Activated CD4-positive, alpha-beta T cell treated with anti-CD3 and anti-CD28 coated beads for 1 hour (primary cell): Measurements from ENCODE around the gene CHAF1A.

Experiments used
- DNase-seq: peaks from one replicate; pipeline ENCODE4 v3.0.0-alpha.2; 2020

CHAF1A gene

DNA sequence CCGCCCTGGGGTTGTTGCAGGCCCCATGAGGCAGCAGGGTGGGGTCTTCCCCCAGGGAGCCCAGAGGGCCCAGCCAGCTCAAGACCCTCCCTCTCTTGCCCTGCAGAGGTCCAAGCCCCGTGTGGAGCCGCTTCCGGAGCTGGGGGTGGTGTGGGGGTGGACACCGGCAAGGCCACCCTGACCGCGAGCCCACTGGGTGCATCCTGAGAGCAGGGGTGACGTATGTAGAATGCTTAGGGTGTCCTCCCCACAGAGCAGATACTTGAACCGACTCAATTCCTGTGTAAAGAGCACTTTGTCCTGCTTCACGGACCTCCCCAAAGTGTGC, 40.3 kb downstream of the CHAF1A start:
- DNase-seq, result no peak

DNA sequence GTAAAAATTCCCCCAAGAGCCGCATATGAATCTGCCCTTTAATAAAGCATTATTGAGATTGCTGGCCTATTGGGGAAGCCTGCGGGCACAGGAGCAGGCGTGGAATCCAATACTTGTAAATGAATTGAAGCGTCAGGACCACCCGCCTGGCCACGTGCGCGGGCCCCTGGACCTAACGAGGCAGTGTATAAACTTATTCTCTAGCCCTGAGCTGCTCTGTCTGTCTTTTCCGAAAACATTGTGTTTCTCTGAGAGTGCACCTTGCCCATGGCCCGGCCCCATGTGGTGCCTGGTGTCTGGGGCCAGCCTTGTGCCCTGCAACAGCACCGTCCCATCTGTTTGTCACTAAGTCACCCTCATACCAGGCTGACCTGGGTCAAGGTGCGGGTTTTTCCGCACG, 40.7 kb downstream of the CHAF1A start:
- no peak for DNase-seq

DNA sequence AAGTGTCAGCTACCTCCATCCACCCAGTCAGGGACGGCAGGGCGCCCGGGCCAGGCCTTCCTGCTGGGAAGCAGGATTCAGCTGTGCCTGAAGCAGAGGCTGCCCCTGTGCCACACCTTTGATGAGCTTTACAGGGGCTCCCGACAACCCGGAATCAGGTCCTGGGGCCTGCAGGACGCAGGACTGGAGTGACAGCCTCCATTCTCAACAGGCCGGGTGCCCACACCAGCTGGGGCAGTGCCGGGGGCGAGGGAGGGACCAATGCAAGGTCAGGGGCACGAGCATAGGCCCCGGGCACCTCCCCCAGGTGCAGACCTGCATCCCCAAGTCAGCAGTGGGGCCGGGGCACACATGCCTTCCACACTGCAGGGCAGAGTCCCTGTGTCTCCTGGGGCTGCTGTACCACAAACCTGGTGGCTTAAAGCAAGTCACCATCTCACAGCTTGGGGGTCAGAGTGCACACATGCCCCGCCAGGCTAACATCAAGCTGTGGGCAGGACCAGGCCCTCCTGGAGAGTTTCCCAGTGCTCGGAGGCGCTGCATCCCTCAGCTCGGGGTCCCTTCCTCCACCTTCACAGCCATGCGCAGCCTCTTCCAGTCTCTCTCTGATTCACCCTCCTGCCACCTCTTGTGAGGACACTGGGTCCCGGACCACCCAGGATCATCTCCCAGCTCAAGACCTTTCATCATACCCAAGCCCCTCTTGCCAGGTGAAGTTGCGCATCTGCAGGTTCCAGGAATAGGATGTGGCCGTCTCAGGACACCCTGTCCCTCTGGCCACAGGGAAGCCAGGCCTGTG, 41.7 kb downstream of the CHAF1A start:
- no peak for DNase-seq

DNA sequence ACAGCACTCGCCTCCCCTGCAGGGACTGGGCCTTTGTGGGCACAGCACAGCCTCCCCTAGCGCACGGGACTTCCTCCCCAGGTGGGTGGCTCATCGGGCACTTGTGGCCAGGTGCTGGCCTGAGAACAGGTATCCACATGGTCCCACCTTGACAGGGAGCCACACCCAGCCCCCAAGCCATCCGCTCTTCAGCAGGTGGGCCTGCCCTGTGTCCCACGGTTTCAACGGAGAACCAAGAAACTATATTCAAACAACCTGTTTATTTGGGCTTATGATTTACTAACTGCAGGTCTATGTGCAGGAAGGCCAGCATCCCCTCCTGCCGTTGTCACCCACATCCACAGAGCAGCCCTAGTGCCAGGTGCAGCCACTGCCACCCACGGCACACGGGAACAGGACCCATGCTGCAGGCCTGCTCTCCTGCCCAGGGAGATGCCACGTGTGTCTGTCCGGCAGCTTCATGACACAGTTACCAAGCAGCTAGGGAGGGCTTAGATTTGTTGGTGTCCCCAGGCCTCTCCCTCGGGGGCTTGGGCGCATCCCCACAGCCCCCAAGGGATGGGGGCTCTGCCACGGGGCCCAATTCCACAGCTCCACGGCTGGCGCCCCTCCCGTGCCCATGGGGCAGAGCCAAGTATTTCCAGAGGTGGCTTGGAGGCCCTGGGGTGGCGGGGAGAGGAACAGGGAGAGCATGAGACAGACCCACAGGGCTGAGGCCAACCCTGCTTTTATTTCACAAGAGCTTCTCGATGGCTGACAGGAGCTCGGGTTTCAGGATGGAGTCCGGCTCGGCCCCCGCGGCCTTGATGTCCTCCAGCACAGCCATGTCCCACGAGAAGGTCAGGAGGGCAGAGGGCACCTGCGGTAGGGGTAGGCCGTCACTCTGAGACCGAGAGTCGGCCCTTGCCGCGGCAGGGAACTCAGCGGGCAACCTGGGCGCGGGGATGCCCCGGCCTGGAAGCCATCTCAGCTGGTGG, 42.6 kb downstream of the CHAF1A start:
- no peak for DNase-seq

DNA sequence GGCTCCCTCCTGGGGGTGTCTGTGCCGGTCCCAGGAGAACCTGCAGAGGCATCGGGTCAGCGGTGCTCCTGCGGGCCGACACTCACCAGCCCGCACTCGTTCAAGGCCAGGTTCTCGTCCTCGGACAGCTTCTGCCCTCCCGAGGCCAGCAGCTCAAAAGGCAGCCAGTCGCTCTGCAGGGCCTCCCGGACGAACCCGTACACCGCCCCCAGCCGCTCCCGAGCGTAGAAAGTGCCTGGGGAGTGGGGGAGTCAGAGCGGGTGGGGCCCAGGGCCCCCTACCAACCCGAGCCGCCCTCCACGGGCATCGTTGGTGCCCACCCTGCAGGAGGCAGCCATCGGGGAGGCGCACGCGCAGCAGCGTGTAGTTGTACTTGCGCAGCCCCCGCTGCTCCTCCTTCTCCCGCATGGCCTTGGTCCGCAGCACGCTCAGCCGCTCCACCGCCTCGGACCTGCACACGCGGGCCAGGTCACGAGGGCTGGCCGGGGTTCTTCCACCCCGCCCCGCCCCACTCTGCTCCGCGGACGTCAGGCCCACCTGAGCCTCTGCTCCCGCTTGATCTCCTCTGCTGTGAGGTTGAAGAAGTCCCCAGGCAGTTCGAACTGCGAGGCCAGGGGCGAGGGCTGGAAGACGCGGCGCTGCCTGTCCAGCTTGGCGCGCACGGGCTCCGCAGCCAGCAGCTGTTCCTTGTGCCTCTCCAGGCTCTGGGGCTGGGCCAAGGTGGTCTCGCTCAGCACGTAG, 43.7 kb downstream of the CHAF1A start:
- DNase-seq, result no peak

DNA sequence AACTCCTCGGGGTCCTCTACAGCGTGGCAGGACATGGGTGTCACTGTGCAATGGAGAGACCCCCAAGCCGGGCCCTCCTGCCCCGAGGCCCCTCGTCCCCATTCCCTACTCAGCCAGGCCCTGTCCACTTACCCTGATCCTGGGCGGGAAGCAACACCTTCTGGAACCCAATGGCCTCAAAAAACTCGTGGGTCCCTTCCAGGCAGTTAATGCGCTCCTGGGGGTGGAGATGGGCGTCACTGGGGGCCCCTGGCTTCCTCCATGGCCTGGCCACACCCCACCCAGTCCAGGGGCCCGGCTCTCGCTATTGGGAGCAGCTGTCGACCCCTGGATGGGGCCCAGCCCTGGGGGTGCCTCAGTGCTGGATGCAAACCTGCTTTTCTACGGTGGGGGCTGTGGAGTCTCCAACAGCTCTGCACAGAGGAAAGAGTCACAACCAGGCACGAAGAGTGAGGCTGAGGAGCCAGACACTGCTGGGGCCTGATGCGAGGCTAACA, 44.3 kb downstream of the CHAF1A start:
- no peak for DNase-seq

DNA sequence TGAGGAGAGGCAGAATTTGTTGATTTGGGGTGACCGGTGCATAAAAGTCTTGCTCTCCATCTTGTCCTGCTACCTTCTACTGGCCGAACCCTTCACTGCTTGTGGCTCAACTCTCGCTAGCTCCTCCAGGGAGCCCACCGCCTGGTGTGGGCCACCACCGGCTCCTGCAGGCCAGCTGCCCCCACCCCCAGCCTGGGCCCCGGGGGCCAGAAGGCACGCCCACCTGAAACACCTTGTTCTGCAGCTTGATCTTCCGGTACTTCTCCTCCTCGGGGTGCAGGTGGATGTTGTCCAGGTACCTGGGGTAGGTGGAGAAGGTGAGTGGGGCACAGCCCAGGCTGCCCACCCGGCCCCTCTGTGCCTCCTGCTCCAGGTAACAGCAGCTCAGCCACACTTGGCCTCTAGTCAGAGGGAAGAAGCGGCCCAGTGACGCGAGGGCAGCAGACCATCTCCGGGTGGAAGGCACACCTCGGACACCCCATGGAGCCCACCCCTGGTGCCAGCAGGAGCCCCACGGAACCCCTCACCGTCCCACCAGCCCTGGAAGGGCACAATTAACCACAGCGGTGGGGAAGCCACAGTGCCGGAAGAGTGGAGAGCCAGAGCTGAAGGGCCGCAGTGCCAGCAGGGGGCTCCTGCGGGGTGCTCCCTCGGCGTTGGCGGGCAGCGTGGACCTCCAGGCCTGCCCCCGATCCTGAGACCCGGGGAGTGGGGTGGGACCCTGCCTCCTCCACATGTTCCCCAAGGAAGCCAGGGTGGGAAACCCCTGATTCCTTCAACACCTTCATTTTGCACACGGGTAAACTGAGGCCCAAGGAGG, 45.1 kb downstream of the CHAF1A start:
- no peak for DNase-seq

DNA sequence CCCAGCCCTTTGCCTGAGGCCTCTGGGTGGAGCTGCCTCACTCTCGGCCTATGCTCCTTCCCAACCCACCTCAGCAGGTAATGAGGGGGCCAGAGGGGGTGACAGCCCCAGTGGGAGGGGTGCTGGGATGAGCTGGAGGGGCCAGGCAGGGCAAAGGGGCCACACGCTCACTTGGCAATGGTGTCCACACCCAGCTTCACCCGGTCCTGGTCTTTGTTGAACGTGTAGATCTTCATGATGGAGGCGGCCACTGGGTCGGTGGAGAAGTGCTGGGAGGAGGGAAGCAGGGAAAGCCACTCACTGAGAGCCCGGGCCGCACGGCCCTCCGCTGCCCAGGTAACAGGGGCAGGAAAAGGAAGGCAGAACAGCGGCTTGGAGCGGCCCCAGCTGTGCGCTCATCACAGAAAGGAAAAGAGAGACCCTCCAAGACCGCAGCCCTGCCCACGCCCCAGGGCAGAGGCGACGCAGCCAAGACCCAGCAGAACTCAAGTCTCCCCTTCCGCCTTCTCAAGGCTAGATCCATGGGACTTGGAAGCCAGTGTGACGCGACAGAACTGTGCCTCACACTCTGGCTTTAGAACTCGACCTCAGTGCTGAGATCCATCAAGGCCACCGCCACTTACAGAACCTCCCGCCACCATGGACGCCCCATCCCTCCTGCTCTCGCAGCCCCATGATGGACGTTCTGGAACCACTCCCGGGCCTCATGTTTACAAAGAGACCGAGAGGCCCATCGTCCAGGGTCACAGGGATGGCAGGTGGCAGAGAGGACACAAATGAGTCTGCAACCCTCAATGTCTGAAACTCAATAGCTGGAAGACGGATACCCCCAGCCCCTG, 45.9 kb downstream of the CHAF1A start:
- DNase-seq, result no peak

DNA sequence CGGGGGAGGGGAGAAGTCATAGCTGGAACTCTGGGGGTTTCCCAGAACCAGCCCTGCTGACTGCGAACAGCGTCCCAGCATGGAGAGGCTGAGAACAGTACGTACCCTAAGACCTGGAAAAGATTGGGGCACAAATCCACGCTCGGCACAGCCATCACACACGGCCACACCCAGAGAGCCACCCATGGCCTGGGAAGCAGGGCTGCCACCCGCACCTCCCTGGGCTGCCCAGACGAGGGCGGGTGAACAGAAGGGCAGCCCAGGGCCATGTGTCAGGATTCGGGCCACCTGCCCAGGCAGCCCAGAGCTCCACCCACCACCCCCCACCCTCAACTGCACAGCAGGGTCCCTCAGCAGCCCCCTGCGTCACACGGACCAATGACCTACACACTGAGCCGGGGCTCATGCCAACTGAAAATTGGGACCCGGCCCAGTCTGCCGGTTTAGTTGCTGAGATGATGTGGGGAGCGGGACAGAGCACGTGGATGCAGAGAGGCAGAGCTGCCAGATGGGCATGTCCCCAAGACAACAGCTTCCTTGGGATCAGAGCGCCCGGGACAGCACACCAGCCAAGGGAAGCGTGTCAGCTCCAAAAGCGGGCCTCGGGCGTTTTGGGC, 46.7 kb downstream of the CHAF1A start:
- no peak for DNase-seq

DNA sequence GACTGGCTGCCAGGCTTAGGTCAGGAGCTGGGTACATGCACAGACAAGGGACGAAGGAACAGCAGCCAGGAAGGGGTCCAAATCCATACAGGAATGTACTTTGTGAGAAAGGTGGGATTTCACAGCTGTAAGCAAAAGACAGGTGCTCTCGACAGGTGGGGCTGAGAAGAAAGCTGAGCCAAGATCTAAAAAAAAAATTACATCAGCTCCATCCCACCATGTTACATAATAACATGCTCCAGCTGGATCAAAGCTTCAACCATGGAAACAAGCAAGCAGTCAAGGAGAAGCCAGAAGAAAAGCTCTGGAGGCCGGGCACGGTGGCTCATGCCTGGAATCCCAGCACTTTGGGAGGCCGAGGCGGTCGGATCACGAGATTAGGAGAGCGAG, 47.2 kb downstream of the CHAF1A start:
- DNase-seq, result no peak

DNA sequence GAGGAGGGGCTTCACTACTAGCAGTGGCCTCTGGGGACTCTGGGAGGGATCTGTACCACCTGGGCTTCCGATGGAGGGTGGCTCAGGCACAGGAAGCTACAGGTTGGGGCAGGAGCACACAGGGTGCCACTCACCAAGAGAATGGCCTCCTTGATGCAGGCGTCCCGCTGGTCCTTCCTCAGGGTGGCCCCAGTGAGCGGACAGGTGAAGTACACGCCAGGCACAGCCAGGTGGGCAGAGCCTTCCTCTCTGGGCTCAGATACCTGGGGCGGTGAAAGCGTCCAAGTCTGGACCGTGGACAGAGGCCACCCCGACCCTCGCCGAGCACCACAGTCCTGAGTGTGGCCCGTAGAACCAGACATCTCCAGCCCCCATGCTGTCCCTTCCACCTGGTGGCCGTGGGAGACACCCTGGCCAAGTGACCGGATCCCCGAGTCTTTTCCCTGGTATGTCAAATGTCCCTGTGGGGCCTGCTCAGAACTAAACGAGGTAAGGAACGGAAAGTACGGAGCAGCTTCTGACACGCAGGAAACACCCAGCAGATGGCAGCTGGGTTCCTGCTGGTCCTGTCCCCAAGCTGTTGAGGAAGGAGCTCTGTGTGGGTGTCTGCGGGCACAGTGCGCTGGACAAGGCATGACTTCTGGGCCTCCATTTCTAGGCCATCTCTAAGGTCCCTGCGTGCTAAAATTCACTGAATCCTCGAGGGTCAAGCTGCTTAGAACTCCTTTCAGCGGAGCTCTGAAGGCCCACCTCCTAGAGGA, 50.0 kb downstream of the CHAF1A start:
- no peak for DNase-seq

DNA sequence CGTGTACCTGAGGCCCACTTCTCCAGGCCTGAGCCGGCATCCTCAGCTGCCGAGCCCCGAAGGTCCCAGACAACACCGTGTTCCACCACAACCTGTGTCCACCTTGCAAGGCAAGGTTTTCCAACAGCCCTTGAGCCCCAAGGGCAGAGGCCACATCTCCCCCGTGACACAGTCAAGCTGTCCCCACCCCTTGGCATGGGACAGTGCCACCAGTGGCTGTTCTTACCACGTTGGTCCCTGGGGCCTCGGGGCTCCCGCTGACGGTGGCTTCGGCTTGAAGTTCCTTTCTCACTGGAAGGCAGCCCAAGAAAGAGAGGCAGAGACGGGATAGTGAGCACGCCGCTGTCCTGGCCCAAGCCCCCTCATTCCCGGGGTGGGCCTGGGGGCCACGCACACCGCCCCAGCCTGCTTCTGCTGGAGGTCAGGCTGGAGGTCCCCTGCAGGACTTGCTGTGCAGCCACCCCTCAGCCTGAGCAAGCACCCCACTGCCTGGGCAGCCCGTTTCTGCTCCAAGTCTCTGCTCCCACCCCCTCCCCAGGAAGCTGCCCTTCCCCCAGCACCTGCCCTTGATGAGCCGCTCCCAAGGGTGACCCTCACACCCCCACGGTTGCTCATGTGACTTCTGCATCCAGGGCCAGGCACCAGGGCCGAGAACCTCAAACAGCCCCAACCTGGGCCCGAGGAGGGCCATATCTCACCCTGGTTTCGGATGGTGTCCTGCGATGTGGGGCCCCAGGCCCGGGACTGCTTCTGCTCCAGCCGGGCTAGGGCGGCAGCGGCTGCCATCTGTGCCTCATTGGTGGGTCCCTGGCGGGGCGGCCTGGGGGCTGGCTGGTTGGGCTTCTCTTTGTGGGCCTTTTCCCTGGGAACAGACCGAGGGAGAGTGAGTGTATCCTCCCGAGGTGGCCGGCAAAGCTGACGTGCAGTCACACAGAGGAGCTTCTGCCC, 51.1 kb downstream of the CHAF1A start:
- no peak for DNase-seq

DNA sequence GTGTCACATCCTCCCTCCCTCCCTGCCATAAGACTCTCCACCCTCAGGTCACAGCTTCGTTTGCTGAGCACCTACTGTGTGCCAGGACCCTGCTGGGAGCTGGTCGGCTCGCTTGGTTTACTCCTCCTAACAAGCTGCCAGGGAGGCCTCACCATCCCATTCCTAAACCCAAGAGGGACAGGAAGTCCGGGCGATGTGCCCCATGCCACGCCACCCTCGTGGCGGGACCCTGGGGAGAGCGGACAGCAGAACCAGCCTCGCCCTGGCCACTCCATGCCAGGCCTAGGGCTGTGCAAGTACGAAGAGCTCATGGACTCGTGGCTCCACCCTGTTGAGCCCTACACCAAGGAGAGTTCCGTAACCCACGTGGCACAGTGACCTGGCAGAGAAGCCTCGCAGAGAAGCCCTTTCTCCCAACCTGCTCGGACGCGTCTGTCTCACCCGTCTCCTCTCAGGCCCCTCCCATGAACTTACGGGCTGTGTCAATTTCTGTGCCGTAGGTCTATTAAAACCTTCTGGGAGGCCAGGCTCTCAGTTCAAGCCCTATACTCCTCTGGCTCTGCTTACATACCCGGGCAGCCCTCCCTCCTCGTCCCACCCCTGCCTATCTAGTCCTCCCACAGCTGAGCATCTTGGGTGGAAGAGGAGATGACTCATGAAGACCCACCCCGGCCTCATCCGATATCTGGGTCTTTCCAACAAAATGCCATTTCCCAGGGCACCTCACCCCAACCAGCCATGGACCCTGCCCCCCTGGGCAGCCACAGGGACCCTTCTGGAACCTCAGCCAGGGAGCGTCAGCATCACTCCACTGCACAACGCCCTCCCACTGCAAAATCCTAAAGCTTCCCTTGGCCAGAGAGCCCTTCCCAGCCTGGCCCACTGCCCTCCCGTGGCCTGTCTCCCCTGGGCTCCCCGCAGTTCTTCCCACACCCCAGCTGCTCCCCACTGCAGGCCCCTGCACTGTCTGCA, 52.6 kb downstream of the CHAF1A start:
- DNase-seq, result no peak

DNA sequence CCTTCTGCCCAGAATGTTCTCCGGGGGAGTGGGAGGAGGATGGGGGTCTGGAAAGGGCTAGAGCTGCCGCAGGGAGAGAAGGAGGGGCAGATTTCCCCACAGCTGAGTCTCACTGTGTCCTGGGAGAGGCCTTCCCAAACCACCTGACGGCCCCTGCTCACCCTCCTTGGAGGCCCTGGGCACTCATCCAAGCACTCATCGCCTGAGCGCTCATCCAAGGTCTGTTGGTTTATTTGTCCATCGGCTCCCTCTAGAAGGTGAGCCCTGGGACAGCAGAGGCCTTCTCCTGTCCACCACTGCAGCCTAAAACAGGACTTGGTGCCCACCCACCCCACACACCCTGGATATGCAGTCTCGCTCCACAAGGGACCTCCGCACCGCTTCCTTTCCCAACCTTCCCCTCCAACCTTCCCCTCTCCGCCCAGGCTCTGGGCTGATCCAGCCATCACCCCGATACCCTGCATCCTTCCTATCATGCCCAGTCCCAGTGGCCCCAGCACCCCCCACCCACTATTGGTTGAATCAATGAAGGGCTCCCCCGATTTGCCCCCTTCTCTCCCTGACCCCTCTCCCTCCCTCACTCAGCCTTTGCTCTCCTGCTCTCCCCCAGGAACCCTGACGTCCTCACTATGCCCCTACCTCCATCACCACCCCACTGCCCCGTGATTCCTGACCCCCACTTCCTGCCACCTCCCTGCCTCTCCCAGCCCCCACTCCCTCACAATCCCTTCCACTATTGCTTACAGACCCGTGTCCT, 53.5 kb downstream of the CHAF1A start:
- DNase-seq, result no peak

DNA sequence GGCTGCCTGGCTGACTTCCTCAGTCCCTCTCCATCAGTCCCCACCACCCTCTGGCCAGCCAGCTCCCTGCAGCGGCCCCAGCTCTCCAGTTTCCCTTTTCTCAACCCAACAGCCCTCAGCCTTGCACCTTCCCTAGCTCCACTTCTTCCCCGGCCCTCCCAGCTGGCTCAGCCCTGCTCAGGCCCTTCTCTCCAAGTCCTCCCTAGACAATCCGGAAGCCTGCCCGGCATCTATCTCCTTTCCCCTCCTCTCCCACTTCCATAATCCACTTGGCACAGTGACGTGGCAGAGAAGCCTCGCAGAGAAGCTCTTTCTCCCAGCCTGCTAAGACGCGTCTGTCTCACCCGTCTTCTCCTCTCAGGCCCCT, 54.0 kb downstream of the CHAF1A start:
- DNase-seq, result no peak

DNA sequence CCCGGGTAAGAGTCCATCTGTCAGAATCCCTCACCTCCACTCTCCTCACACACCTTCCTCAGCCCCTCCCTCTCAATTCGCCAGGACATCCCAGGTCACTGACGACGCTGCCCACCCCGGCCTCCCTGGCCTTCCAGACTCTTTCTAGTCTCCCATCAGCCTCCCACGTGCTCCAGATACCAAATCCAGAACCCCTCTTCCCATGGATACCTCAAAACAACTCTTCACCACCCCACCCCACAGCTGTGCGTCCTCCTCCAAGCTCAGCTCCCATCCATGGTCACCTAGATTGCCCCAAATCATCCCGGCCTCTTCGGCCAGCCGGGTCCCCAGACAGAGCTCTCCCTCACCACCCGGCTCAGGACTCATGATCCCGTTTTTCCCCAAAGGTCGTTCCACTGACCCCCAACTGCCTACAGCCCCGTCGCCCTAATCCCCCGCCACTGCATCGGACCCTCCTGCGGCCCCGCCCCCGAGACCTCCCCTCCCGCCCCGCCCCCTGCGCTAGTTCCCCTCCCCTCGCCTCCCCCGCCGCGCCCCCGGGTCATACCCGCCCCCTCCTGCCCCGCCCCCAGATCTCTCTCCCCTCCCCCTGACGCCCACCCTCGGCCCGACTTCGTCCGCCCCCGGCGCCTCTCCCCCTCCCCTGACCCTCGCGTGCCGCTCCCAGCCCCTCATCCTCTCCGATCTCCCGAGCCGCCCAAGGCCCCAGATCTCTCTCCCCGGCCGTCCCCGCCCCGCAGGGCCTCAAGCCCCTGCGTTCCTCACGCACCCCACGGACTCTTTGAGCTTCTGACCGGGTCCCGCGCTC, 54.6 kb downstream of the CHAF1A start:
- DNase-seq, result no peak
